IMR-90 (cell line): ENCODE measurements around the gene DTX3. TPM values are rescaled to one million over a fixed set of nuclear protein-coding genes. Genes with fewer than 3 reads are reported as not detected.

Source experiments
- ATAC-seq: fragments of 200-7000 bp; cut with Tn5 transposase; 2 replicates; pipeline ENCODE4 v1.9.1; 2020; ENCODE audit warnings: low read depth, mild to moderate bottlenecking, moderate library complexity
- BruUV-seq: library from RNA; stranded (reverse); fragments of 400-500 nt; replicated peaks from 2 replicates; lab custom pipeline; 2021; lab: Mats Ljungman, UMichigan
- CTCF ChIA-PET: fragments of 300-600 bp; formaldehyde crosslinking; extraction: SDS; loops from one replicate; lab custom pipeline; 2021; ENCODE audit warnings: antibody characterized with exemption; lab: Yijun Ruan, JAX
- POLR2A ChIA-PET: fragments of 300-600 bp; sonication (Branson Sonifier 250); formaldehyde crosslinking; loops from one replicate; lab custom pipeline; 2022; ENCODE audit warnings: antibody characterized with exemption; ENCODE audit not compliant: unreplicated experiment; lab: Charles Lee
- DNase-seq: peaks from one replicate; pipeline ENCODE4 v3.0.0; 2013
- H2AFZ ChIP-seq: replicated peaks from 2 replicates; pipeline ENCODE3; 2013; ENCODE audit warnings: low read length, mild to moderate bottlenecking; ENCODE audit not compliant: poor library complexity
- H2AK5ac ChIP-seq: 2 replicates; pipeline ENCODE4 v1.6.1; 2013; ENCODE audit warnings: low read depth, low read length, inconsistent platforms
- H2AK9ac ChIP-seq: replicated peaks from 2 replicates; pipeline ENCODE3; 2013; ENCODE audit warnings: mild to moderate bottlenecking, low read depth, low read length, moderate library complexity; ENCODE audit not compliant: poor library complexity
- H2BK120ac ChIP-seq: 2 replicates; pipeline ENCODE4 v1.6.1; 2013; ENCODE audit warnings: low read depth, low read length, inconsistent platforms
- H2BK15ac ChIP-seq: 3 replicates; pipeline ENCODE4 v1.6.1; 2013; ENCODE audit warnings: low read depth, low read length, inconsistent platforms
- H2BK20ac ChIP-seq: 2 replicates; pipeline ENCODE4 v1.6.1; 2013; ENCODE audit warnings: low read depth, mild to moderate bottlenecking, inconsistent platforms, low read length, moderate library complexity
- H2BK5ac ChIP-seq: 2 replicates; pipeline ENCODE4 v1.6.1; 2013; ENCODE audit warnings: mild to moderate bottlenecking, low read depth, low read length, inconsistent platforms; ENCODE audit not compliant: poor library complexity, severe bottlenecking
- H3K14ac ChIP-seq: replicated peaks from 2 replicates; pipeline ENCODE4 v1.6.1; 2013; ENCODE audit warnings: low read depth, low read length, inconsistent platforms
- H3K18ac ChIP-seq: 2 replicates; pipeline ENCODE4 v1.6.1; 2013; ENCODE audit warnings: low read depth, low read length, control low read depth
- H3K23ac ChIP-seq: 2 replicates; pipeline ENCODE4 v1.6.1; 2013; ENCODE audit warnings: low read depth, low read length, inconsistent platforms
- H3K27ac ChIP-seq: 2 replicates; pipeline ENCODE4 v1.5.1; 2013; ENCODE audit warnings: mild to moderate bottlenecking, control low read depth, low read length; ENCODE audit not compliant: insufficient read depth
- H3K27me3 ChIP-seq: 2 replicates; pipeline ENCODE4 v1.6.1; 2013; ENCODE audit warnings: low read length; ENCODE audit not compliant: control insufficient read depth, insufficient read depth
- H3K36me3 ChIP-seq: 2 replicates; pipeline ENCODE4 v1.6.1; 2013; ENCODE audit warnings: low read length, mixed read lengths; ENCODE audit not compliant: control insufficient read depth, insufficient read depth
- H3K4ac ChIP-seq: 2 replicates; pipeline ENCODE4 v1.6.1; 2013; ENCODE audit warnings: low read depth, low read length, inconsistent platforms
- H3K4me1 ChIP-seq: 2 replicates; pipeline ENCODE4 v1.6.1; 2013; ENCODE audit warnings: low read length, mixed read lengths; ENCODE audit not compliant: control insufficient read depth, insufficient read depth
- H3K4me2 ChIP-seq: 2 replicates; pipeline ENCODE4 v1.6.1; 2013; ENCODE audit warnings: low read depth, mild to moderate bottlenecking, control low read depth, low read length, moderate library complexity
- H3K4me3 ChIP-seq: 2 replicates; pipeline ENCODE4 v1.5.1; 2013; ENCODE audit warnings: low read depth, mild to moderate bottlenecking, control low read depth, low read length, moderate library complexity; ENCODE audit not compliant: insufficient read depth
- H3K56ac ChIP-seq: 2 replicates; pipeline ENCODE4 v1.6.1; 2013; ENCODE audit warnings: low read length, inconsistent platforms; ENCODE audit not compliant: insufficient read depth; ENCODE audit errors: extremely low read depth
- H3K79me1 ChIP-seq, 2 experiments: 2 replicates each; pipeline ENCODE4 v1.6.1; 2013; ENCODE audit warnings: low read length in 2 of 2, inconsistent platforms in 1 of 2, low read depth in 1 of 2
- H3K9ac ChIP-seq: 2 replicates; pipeline ENCODE4 v1.6.1; 2013; ENCODE audit warnings: low read depth, low read length, control low read depth
- H3K9me1 ChIP-seq: 2 replicates; pipeline ENCODE4 v1.6.1; 2013; ENCODE audit warnings: low read length, inconsistent platforms; ENCODE audit not compliant: insufficient read depth
- H3K9me3 ChIP-seq: 2 replicates; pipeline ENCODE4 v1.6.1; 2013; ENCODE audit warnings: low read length; ENCODE audit not compliant: control insufficient read depth, insufficient read depth
- H4K20me1 ChIP-seq: 2 replicates; pipeline ENCODE4 v1.6.1; 2013; ENCODE audit warnings: low read length, inconsistent platforms; ENCODE audit not compliant: insufficient read depth
- H4K5ac ChIP-seq: 2 replicates; pipeline ENCODE4 v1.6.1; 2013; ENCODE audit warnings: mild to moderate bottlenecking, low read depth, low read length, control low read depth
- H4K8ac ChIP-seq, 2 experiments: 2 replicates each; pipeline ENCODE4 v1.6.1; 2013; ENCODE audit warnings: low read depth in 2 of 2, low read length in 2 of 2, control low read depth in 1 of 2, inconsistent platforms in 1 of 2
- H4K91ac ChIP-seq: 2 replicates; pipeline ENCODE4 v1.6.1; 2013; ENCODE audit warnings: low read depth, low read length, inconsistent platforms; ENCODE audit not compliant: insufficient read depth
- BHLHE40 ChIP-seq: fragments of 150-350 bp; IDR thresholded peaks from 2 replicates; pipeline ENCODE4 v1.6.1; 2016; ENCODE audit warnings: mild to moderate bottlenecking, low read depth, low read length
- CEBPB ChIP-seq: IDR thresholded peaks from 2 replicates; pipeline ENCODE4 v1.6.1; 2012; ENCODE audit warnings: low read depth, low read length, improper control_type of control experiment
- CHD1 ChIP-seq: IDR thresholded peaks from 2 replicates; pipeline ENCODE4 v1.6.1; 2012; ENCODE audit warnings: low read depth, low read length, improper control_type of control experiment
- CTCF ChIP-seq: conservative IDR thresholded peaks from 2 replicates; pipeline ENCODE4 v1.5.1; 2012; ENCODE audit warnings: mild to moderate bottlenecking, low read depth, low read length, improper control_type of control experiment
- ELK1 ChIP-seq: fragments of 150-350 bp; IDR thresholded peaks from 2 replicates; pipeline ENCODE4 v1.6.1; 2016; ENCODE audit warnings: low read depth, mild to moderate bottlenecking, low read length, moderate library complexity, borderline replicate concordance
- FOS ChIP-seq: fragments of 150-350 bp; IDR thresholded peaks from 2 replicates; pipeline ENCODE4 v1.6.1; 2016; ENCODE audit warnings: low read depth, low read length
- MAFK ChIP-seq: IDR thresholded peaks from 2 replicates; pipeline ENCODE4 v1.6.1; 2012; ENCODE audit warnings: low read depth, low read length, improper control_type of control experiment
- MAZ ChIP-seq: IDR thresholded peaks from 2 replicates; pipeline ENCODE4 v1.6.1; 2012; ENCODE audit warnings: low read depth, mild to moderate bottlenecking, low read length, improper control_type of control experiment, moderate library complexity, borderline replicate concordance
- MXI1 ChIP-seq: IDR thresholded peaks from 2 replicates; pipeline ENCODE4 v1.6.1; 2012; ENCODE audit warnings: low read depth, mild to moderate bottlenecking, low read length, moderate library complexity, borderline replicate concordance
- NFE2L2 ChIP-seq: fragments of 150-350 bp; IDR thresholded peaks from 2 replicates; pipeline ENCODE4 v1.6.1; 2016; ENCODE audit warnings: low read depth, mild to moderate bottlenecking, low read length
- POLR2A ChIP-seq: IDR thresholded peaks from 2 replicates; pipeline ENCODE4 v1.6.1; 2012; ENCODE audit warnings: mild to moderate bottlenecking, low read depth, low read length
- RAD21 ChIP-seq: IDR thresholded peaks from 2 replicates; pipeline ENCODE4 v1.6.1; 2012; ENCODE audit warnings: low read length, improper control_type of control experiment
- RCOR1 ChIP-seq: IDR thresholded peaks from 2 replicates; pipeline ENCODE4 v1.6.1; 2012; ENCODE audit warnings: mild to moderate bottlenecking, low read length, improper control_type of control experiment; ENCODE audit not compliant: insufficient replicate concordance
- RFX5 ChIP-seq: IDR thresholded peaks from 2 replicates; pipeline ENCODE4 v1.8.0; 2012; ENCODE audit warnings: low read depth, mild to moderate bottlenecking, low read length, moderate library complexity
- SMC3 ChIP-seq: fragments of 150-350 bp; IDR thresholded peaks from 2 replicates; pipeline ENCODE4 v1.6.1; 2016; ENCODE audit warnings: low read depth, mild to moderate bottlenecking, antibody characterized with exemption, low read length, moderate library complexity
- USF2 ChIP-seq: fragments of 150-350 bp; IDR thresholded peaks from 2 replicates; pipeline ENCODE4 v1.6.1; 2017; ENCODE audit warnings: mild to moderate bottlenecking, antibody characterized with exemption, low read length, low read depth
- WGBS, 2 experiments: methylation state at CpG; one replicate each; pipeline versions ENCODE4 v1.1.5 to v1.1.7; 2013; ENCODE audit warnings: missing lambda C conversion rate in 2 of 2; ENCODE audit not compliant: insufficient read length in 1 of 2; ENCODE audit errors: extremely low coverage in 2 of 2; 5-methylcytosine and 5-hydroxymethylcytosine counted together
- dilution Hi-C: fragments of 300-500 bp; cut with HindIII; formaldehyde crosslinking; loops from one replicate; pipeline ENCODE4 v1.14.3; 2018; ENCODE audit warnings: low sequenced_read_pairs; ENCODE audit not compliant: unreplicated experiment
- in situ Hi-C: fragments of 300-500 bp; cut with MboI; formaldehyde crosslinking; loops from 3 replicates; pipeline ENCODE4 v1.14.3; 2019; ENCODE audit warnings: low sequenced_read_pairs, inconsistent platforms, mixed read lengths
- intact Hi-C: fragments of 100-400 bp; cut with micrococcal nuclease; formaldehyde crosslinking; loops from 2 replicates; pipeline ENCODE4 v1.10.0; 2022
- polyA plus RNA-seq, 3 experiments: library from polyadenylated mRNA; depleted of rRNA; stranded (reverse); fragments of >200 nt; gene quantifications; 2 replicates each; pipeline ENCODE4 v1.2.3, GENCODE V29; 2012; ENCODE audit warnings: low replicate concordance in 1 of 3
- total RNA-seq: library from RNA; depleted of rRNA; stranded (reverse); fragments of >200 nt; gene quantifications from 2 replicates; pipeline ENCODE4 v1.2.3, GENCODE V29; 2012

The DTX3 gene
- total and polyA plus RNA-seq, 2 of the 4 experiments (the other 2 are of a cell fraction): 2.9 to 14.6 TPM

GRCh38 chr12:57618966-57619433 is 14.4 kb downstream of the DTX3 start:
- Histone ChIP-seq H4K8ac (no peak overlapping the region), H2BK20ac (no peak overlapping the region), H4K91ac (no peak overlapping the region), H3K14ac (no peak overlapping the region), H2AFZ (no peak overlapping the region), H3K4me2 (no peak overlapping the region), H3K4me1 (no peaks in the 10 kb centered on the region), H2BK15ac (no peak overlapping the region), H3K9ac (no peak overlapping the region), H3K27me3 (peaks cover 35% of the 10 kb centered on the region), H3K18ac (no peak overlapping the region), H3K9me1 (no peaks in the 10 kb centered on the region), H4K5ac (no peak overlapping the region), H3K9me3 (no peaks in the 10 kb centered on the region), H3K4ac (no peak overlapping the region), H3K23ac (no peak overlapping the region), H2AK9ac (no peak overlapping the region), H2BK5ac (no peak overlapping the region), H3K56ac (no peak overlapping the region), H2AK5ac (no peak overlapping the region), H3K27ac (no peak overlapping the region), H2BK120ac (no peak overlapping the region), H3K4me3 (no peak overlapping the region), H3K36me3 (peaks cover 28% of the 10 kb centered on the region), H3K79me1 (no peaks in the 10 kb centered on the region), H4K20me1 (peaks cover 4% of the 10 kb centered on the region; the same call in 1 of the 2 replicates)
- dilution Hi-C loops: no loop called here
- ATAC-seq (no peak), DNase-seq (no peak)
- intact Hi-C loops: no loop called here
- in situ Hi-C loops: no loop called here
- WGBS, 2 experiments: 93% methylated on average over 3 of the region's 16 CpGs; no CpG with 5 or more reads in 1 of the 2 experiments
- TF ChIP-seq RFX5 (no peak), ELK1 (no peak), USF2 (no peak), SMC3 (no peak), NFE2L2 (no peak), CEBPB (no peak), MAFK (no peak), RAD21 (no peak), BHLHE40 (no peak), CHD1 (no peak), MAZ (no peak), CTCF (no peak), MXI1 (no peak), RCOR1 (no peak), POLR2A (no peak), FOS (no peak)
- no TSS peak for BruUV-seq
- POLR2A ChIA-PET: no interaction called here
- CTCF ChIA-PET: interaction anchor here (1.9 kb wide), 1 partner anchor 35 kb away, joined by 4 read pairs; no protein-coding TSS in a partner anchor
